GM21529 (cell line): Measurements from ENCODE around the gene ZNHIT1.

Experiments
- ATAC-seq: cut with Tn5 transposase; IDR thresholded peaks from one replicate; pipeline ENCODE4 v1.9.1; 2021; ENCODE audit not compliant: unreplicated experiment

ZNHIT1 gene

GRCh38 chr7:101216860-101217387 lies 1.0 kb upstream of the ZNHIT1 start:
- ATAC-seq: peak; percentile 18

- peak; percentile 5 for ATAC-seq
These were observed 516 bp downstream of the ZNHIT1 start for GRCh38 chr7:101218236-101219125.

GRCh38 chr7:101220295-101220694 lies 2.3 kb downstream of the ZNHIT1 start:
- ATAC-seq: no peak

- no peak for ATAC-seq
These were observed 4.4 kb downstream of the ZNHIT1 start for GRCh38 chr7:101222275-101222830.

- ATAC-seq: no peak
These were observed 5.6 kb downstream of the ZNHIT1 start for GRCh38 chr7:101223528-101223927.

- ATAC-seq: no peak
These were observed 7.7 kb downstream of the ZNHIT1 start for GRCh38 chr7:101225650-101226049.

- no peak for ATAC-seq
These were observed 8.8 kb downstream of the ZNHIT1 start for GRCh38 chr7:101226721-101227120.

GRCh38 chr7:101231644-101232043 lies 13.7 kb downstream of the ZNHIT1 start:
- no peak for ATAC-seq

GRCh38 chr7:101232141-101232850 lies 14.3 kb downstream of the ZNHIT1 start:
- no peak for ATAC-seq

- no peak for ATAC-seq
These were observed 16.1 kb downstream of the ZNHIT1 start for GRCh38 chr7:101233907-101234547.

GRCh38 chr7:101234636-101235035 lies 16.7 kb downstream of the ZNHIT1 start:
- no peak for ATAC-seq

GRCh38 chr7:101235050-101235449 lies 17.1 kb downstream of the ZNHIT1 start:
- no peak for ATAC-seq

GRCh38 chr7:101235522-101235921 lies 17.6 kb downstream of the ZNHIT1 start:
- ATAC-seq: no peak

- no peak for ATAC-seq
These were observed 18.4 kb downstream of the ZNHIT1 start for GRCh38 chr7:101236292-101236835.

GRCh38 chr7:101237206-101238067 lies 19.5 kb downstream of the ZNHIT1 start, which contains the start of gene CLDN15:
Gene CLDN15 (minus strand): TSS chr7:101237802. CDS start chr7:101237581, 221 bp downstream.
- no peak for ATAC-seq

- ATAC-seq: no peak
These were observed 20.5 kb downstream of the ZNHIT1 start for GRCh38 chr7:101238226-101239182.

GRCh38 chr7:101239191-101239950 lies 21.4 kb downstream of the ZNHIT1 start:
- ATAC-seq: no peak

GRCh38 chr7:101239951-101240220 lies 21.9 kb downstream of the ZNHIT1 start:
- no peak for ATAC-seq
